GM12891 (cell line): ENCODE data around the gene TBC1D22A.

Experiments
- PAX5 ChIP-seq: IDR thresholded peaks from 2 replicates; pipeline ENCODE4 v1.6.1; 2011; ENCODE audit warnings: low read length, moderate library complexity, mild to moderate bottlenecking; ENCODE audit not compliant: insufficient read depth, severe bottlenecking
- POLR2A ChIP-seq: IDR thresholded peaks from 2 replicates; pipeline ENCODE4 v1.6.1; 2011; ENCODE audit warnings: low read depth, low read length, control low read depth
- POLR2AphosphoS5 ChIP-seq: IDR thresholded peaks from 2 replicates; pipeline ENCODE4 v1.6.1; 2011; ENCODE audit warnings: low read depth, low read length, control low read depth
- SPI1 ChIP-seq: IDR thresholded peaks from 2 replicates; pipeline ENCODE4 v1.6.1; 2011; ENCODE audit warnings: low read depth, low read length, control low read depth
- TAF1 ChIP-seq: IDR thresholded peaks from 2 replicates; pipeline ENCODE4 v1.6.1; 2011; ENCODE audit warnings: low read depth, low read length, control low read depth

DNA sequence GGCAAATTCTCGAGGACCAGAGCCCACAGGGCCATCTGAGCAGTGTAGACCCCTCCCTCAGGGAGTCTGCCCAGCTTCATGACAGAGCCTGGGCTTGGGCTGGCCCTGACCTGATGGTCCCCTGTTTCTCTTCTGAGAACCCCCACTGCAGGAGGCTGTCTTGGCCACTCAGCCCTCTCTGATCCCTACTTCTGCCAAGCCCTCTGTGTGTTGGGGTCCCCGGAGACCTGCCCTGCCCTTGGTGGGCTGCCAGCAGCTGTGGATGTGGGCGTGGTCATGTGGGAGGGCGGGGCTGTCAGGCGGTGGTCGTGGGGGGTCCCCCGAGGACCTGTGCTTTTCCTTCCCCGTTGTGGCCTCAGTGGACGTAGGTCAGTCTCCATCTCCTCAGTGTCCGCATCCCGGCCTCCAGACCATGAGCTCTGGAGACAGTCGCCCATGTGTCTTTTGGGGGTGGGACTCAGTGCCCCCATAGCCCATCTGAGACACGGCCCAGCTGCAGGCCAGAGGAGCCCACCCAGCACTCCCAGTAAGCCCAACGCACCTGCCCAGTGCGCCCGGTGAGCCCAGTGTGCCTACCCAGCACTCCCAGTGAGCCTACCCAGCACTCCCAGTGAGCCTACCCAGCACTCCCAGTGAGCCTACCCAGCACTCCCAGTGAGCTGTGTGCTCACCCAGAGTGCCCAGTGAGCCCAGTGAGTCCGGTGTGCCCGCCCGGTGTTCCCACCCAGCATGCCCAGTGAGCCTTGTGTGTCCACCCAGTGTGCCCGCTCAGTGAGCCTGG, 409.2 kb downstream of the TBC1D22A start:
- TF ChIP-seq POLR2A (no peak), TAF1 (no peak), POLR2AphosphoS5 (no peak), PAX5 (no peak), SPI1 (no peak)
